K562 (cell line): ENCODE data around the gene ADGRF5. TPM values are rescaled to one million over a fixed set of nuclear protein-coding genes. Genes with fewer than 3 reads are reported as not detected.

ENCODE experiments used
- ATAC-seq: fragments of 200-7000 bp; cut with Tn5 transposase; 3 replicates; pipeline ENCODE4 v1.9.1; 2020; ENCODE audit warnings: moderate library complexity
- BruUV-seq: library from RNA; stranded (reverse); fragments of 400-500 nt; replicated peaks from 2 replicates; lab custom pipeline; 2021; lab: Mats Ljungman, UMichigan
- CTCF ChIA-PET: fragments of 300-600 bp; formaldehyde crosslinking; extraction: SDS; loops from one replicate; lab custom pipeline; 2021; ENCODE audit warnings: low intra/inter-chr PET ratio; lab: Yijun Ruan, JAX
- POLR2A ChIA-PET: fragments of 300-600, 350-650 bp; sonication (Branson Sonifier 250); formaldehyde crosslinking; extraction: SDS; loops from one replicate; lab custom pipeline; 2021; ENCODE audit warnings: antibody characterized with exemption, inconsistent platforms; lab: Yijun Ruan, JAX
- DNase-seq, 4 experiments: peaks; one replicate each; pipeline versions ENCODE4 v3.0.0 to v3.0.0-alpha.2; 2011 to 2018; ENCODE audit warnings: low spot score in 3 of 4, mixed read lengths in 3 of 4; ENCODE audit errors: extremely low read depth in 1 of 4
- FAIRE-seq: peaks from 2 replicates; lab custom pipeline; 2011; peaks lifted over from hg19 to GRCh38; lab: Jason Lieb, UNC
- H2AFZ ChIP-seq: 2 replicates; pipeline ENCODE4 v1.6.0; 2011; ENCODE audit warnings: low read depth, low read length, control low read depth, inconsistent platforms
- H3K27ac ChIP-seq: fragments of 200-600 bp; 3 replicates; pipeline ENCODE4 v1.8.0; 2011; ENCODE audit warnings: low read depth, mild to moderate bottlenecking, control low read depth, inconsistent platforms, low read length, moderate library complexity, mixed read lengths; ENCODE audit errors: extremely low read depth
- H3K27me3 ChIP-seq, 2 experiments: fragments of 300-600 bp in 1 of 2; 2 replicates in 1 of 2; 3 replicates in 1 of 2; pipeline versions ENCODE4 v1.6.0 to v1.8.0; 2011; ENCODE audit warnings: inconsistent platforms in 2 of 2, low read length in 2 of 2, mild to moderate bottlenecking in 1 of 2, mixed read lengths in 1 of 2, moderate library complexity in 1 of 2; ENCODE audit not compliant: control insufficient read depth in 2 of 2, insufficient read depth in 2 of 2
- H3K36me3 ChIP-seq: fragments of 300-600 bp; 3 replicates; pipeline ENCODE4 v1.8.0; 2011; ENCODE audit warnings: mild to moderate bottlenecking, low read length, inconsistent platforms; ENCODE audit not compliant: control insufficient read depth, insufficient read depth
- H3K4me1 ChIP-seq, 2 experiments: fragments of 200-600 bp in 1 of 2; replicated peaks in 1 of 2; 2 replicates in 1 of 2; 3 replicates in 1 of 2; pipeline versions ENCODE4 v1.5.1 to v1.8.0; 2011; ENCODE audit warnings: inconsistent platforms in 2 of 2, low read length in 2 of 2, mild to moderate bottlenecking in 1 of 2, mixed read lengths in 1 of 2, moderate library complexity in 1 of 2; ENCODE audit not compliant: control insufficient read depth in 2 of 2, insufficient read depth in 2 of 2
- H3K4me2 ChIP-seq: 2 replicates; pipeline ENCODE4 v1.6.1; 2011; ENCODE audit warnings: low read length, control low read depth, inconsistent platforms, mixed read lengths; ENCODE audit not compliant: insufficient read depth
- H3K4me3 ChIP-seq: fragments of 200-600 bp; sonication (generic), shearing (Covaris generic); 2 replicates; pipeline ENCODE4 v1.5.1; 2016; ENCODE audit warnings: control low read depth, inconsistent platforms
- H3K79me2 ChIP-seq: fragments of 200-600 bp; 3 replicates; pipeline ENCODE4 v1.8.0; 2011; ENCODE audit warnings: low read length, inconsistent platforms; ENCODE audit not compliant: control insufficient read depth, insufficient read depth
- H3K9ac ChIP-seq, 2 experiments: 2 replicates each; pipeline versions ENCODE4 v1.6.0 to v1.6.1; 2011; ENCODE audit warnings: low read depth in 2 of 2, low read length in 2 of 2, control low read depth in 1 of 2, inconsistent platforms in 1 of 2, mild to moderate bottlenecking in 1 of 2, mixed read lengths in 1 of 2; ENCODE audit not compliant: insufficient read depth in 1 of 2
- H3K9me1 ChIP-seq: one replicate; pipeline ENCODE4 v1.6.0; 2011; ENCODE audit warnings: inconsistent platforms, mild to moderate bottlenecking, low read length, moderate library complexity; ENCODE audit not compliant: control insufficient read depth, insufficient read depth
- H3K9me3 ChIP-seq: replicated peaks from 2 replicates; pipeline ENCODE4 v1.5.1; 2011; ENCODE audit warnings: low read depth, low read length, inconsistent platforms; ENCODE audit not compliant: control insufficient read depth, insufficient read depth
- H4K20me1 ChIP-seq: replicated peaks from 2 replicates; pipeline ENCODE4 v1.6.1; 2011; ENCODE audit warnings: low read length, inconsistent platforms, mixed read lengths; ENCODE audit not compliant: control insufficient read depth, insufficient read depth
- RCOR1 ChIP-seq, 2 experiments: IDR thresholded peaks; 2 replicates each; pipeline ENCODE4 v1.6.1; 2012; ENCODE audit warnings: low read depth in 2 of 2, low read length in 2 of 2, borderline replicate concordance in 1 of 2, improper control_type of control experiment in 1 of 2
- TBL1XR1 ChIP-seq, 2 experiments: IDR thresholded peaks; 2 replicates each; pipeline ENCODE4 v1.6.1; 2012; ENCODE audit warnings: improper control_type of control experiment in 2 of 2, low read length in 2 of 2, mild to moderate bottlenecking in 1 of 2
- ZBTB17 ChIP-seq: fragments of 450-650 bp; formaldehyde crosslinking; IDR thresholded peaks from 2 replicates; pipeline ENCODE4 v1.4.0; 2020; ENCODE audit warnings: mild to moderate bottlenecking
- WGBS: fragments of 100-300 bp; shearing (Covaris generic); methylation state at CpG from one replicate; pipeline ENCODE4 v1.1.6; 2016; ENCODE audit warnings: low coverage, mixed read lengths; ENCODE audit not compliant: insufficient coverage; ENCODE audit errors: missing lambda C conversion rate; 5-methylcytosine and 5-hydroxymethylcytosine counted together
- in situ Hi-C: fragments of 300-500 bp; cut with MboI; formaldehyde crosslinking; loops from 4 replicates; pipeline ENCODE4 v1.15.0; 2018; ENCODE audit warnings: inconsistent platforms, mixed read lengths
- intact Hi-C: fragments of 100-400 bp; cut with micrococcal nuclease; formaldehyde crosslinking; loops from 2 replicates; pipeline ENCODE4 v1.14.2; 2022
- polyA plus RNA-seq, 8 experiments: library from polyadenylated mRNA; depleted of rRNA in 4 of 8; stranded (reverse) in 5 of 8; unstranded in 3 of 8; fragments of >200 nt; fragmentation: Nextera tagmentation in 2 of 8; fragmentation: Illumina TruSeq in 1 of 8; extraction: Ambion mirVana in 2 of 8; extraction: Trizol in 1 of 8; gene quantifications; 2 replicates each; pipeline versions ENCODE4 v1.2.1 to v1.2.3, GENCODE V29; 2011 to 2014; ENCODE audit warnings: inconsistent platforms in 1 of 8, missing spikeins in 1 of 8
- total RNA-seq, 7 experiments: library from RNA; depleted of rRNA in 6 of 7; stranded (reverse); fragments of >200 nt in 6 of 7; fragmentation: Illumina TruSeq in 2 of 7; extraction: Trizol in 2 of 7; gene quantifications; 2 replicates each; pipeline versions ENCODE4 v1.2.1 to v1.2.3, GENCODE V29; 2011 to 2021; ENCODE audit warnings: low replicate concordance in 1 of 7
- TF ChIP-seq, protein P1 (sequence below): sonication (generic); formaldehyde crosslinking; IDR thresholded peaks from 2 replicates; pipeline ENCODE4 v1.8.0; 2023; ENCODE audit warnings: missing genetic modification reagents, mild to moderate bottlenecking, borderline replicate concordance
- TF ChIP-seq, protein P2 (sequence below): fragments of 450-650 bp; formaldehyde crosslinking; IDR thresholded peaks from 2 replicates; pipeline ENCODE4 v1.4.0; 2022; ENCODE audit warnings: mild to moderate bottlenecking, moderate library complexity
- TF ChIP-seq, protein P3 (sequence below): fragments of 200-800 bp; sonication (Bioruptor generic); IDR thresholded peaks from 2 replicates; pipeline ENCODE4 v1.6.1; 2016; ENCODE audit warnings: missing genetic modification characterization, missing compliant biosample characterization

ADGRF5 gene
- total and polyA plus RNA-seq, 9 of the 15 experiments (the other 6 are each of a cell fraction or from before 2014, with no cell fraction given) = 0.07 TPM; not detected in 8

DNA sequence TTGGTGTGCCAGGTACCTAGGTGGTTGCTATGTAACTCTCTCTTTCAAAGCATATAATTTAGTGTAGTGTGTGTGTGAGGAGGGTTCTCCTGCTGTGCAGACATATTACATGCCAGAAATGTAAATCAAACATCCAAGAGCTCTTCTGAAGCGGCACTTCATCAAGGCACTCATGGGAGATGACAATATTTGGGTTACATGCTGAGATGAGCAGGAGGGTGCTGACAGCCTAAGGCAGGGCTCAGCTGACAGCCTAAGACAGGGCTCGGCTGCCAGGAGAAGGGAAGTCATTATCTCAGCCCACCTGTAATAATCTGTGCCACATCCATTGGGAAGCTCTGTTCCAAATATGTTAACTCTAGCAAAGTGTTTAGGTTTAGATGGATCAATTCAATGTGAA, 39.1 kb downstream of the ADGRF5 start (continued):
- TF ChIP-seq, protein P1, sequence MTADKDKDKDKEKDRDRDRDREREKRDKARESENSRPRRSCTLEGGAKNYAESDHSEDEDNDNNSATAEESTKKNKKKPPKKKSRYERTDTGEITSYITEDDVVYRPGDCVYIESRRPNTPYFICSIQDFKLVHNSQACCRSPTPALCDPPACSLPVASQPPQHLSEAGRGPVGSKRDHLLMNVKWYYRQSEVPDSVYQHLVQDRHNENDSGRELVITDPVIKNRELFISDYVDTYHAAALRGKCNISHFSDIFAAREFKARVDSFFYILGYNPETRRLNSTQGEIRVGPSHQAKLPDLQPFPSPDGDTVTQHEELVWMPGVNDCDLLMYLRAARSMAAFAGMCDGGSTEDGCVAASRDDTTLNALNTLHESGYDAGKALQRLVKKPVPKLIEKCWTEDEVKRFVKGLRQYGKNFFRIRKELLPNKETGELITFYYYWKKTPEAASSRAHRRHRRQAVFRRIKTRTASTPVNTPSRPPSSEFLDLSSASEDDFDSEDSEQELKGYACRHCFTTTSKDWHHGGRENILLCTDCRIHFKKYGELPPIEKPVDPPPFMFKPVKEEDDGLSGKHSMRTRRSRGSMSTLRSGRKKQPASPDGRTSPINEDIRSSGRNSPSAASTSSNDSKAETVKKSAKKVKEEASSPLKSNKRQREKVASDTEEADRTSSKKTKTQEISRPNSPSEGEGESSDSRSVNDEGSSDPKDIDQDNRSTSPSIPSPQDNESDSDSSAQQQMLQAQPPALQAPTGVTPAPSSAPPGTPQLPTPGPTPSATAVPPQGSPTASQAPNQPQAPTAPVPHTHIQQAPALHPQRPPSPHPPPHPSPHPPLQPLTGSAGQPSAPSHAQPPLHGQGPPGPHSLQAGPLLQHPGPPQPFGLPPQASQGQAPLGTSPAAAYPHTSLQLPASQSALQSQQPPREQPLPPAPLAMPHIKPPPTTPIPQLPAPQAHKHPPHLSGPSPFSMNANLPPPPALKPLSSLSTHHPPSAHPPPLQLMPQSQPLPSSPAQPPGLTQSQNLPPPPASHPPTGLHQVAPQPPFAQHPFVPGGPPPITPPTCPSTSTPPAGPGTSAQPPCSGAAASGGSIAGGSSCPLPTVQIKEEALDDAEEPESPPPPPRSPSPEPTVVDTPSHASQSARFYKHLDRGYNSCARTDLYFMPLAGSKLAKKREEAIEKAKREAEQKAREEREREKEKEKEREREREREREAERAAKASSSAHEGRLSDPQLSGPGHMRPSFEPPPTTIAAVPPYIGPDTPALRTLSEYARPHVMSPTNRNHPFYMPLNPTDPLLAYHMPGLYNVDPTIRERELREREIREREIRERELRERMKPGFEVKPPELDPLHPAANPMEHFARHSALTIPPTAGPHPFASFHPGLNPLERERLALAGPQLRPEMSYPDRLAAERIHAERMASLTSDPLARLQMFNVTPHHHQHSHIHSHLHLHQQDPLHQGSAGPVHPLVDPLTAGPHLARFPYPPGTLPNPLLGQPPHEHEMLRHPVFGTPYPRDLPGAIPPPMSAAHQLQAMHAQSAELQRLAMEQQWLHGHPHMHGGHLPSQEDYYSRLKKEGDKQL (CRISPR knock-in tag) = no peak

DNA sequence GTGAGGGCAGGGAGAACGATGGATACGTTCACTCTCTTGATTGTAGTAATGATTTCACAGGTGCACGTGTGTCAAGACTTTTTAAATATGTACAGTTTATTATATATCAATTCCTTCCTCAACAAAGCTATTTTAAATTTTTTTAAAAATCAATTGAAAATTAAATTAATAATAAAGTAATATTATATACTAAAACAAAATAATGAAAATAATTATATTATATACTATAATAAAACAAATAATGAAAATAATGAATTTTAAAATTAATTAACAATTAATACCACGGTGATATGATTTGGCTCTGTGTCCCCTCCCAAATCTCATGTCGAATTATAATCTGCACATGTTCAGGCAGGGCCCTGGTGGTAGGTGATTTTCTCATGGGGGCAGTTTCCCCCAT, 42.7 kb downstream of the ADGRF5 start:
- no peak overlapping the region for H3K4me3 ChIP-seq
- 2% methylated on average over 5 of the region's 5 CpGs for WGBS
- no peak overlapping the region for H3K4me2 ChIP-seq
- no peaks in the 10 kb centered on the region for H4K20me1 ChIP-seq
- DNase-seq (no peak), FAIRE-seq (no peak), ATAC-seq (no peak)
- H3K27ac ChIP-seq = no peak overlapping the region
- H3K9me1 ChIP-seq = no peaks in the 10 kb centered on the region
- BruUV-seq = no TSS peak
- intact Hi-C loops (no loop called here), in situ Hi-C loops (no loop called here)
- no peaks in the 10 kb centered on the region for H3K36me3 ChIP-seq
- CTCF ChIA-PET = no interaction called here
- H3K27me3 ChIP-seq = no peaks in the 10 kb centered on the region
- POLR2A ChIA-PET = no interaction called here
- H3K9me3 ChIP-seq = no peaks in the 10 kb centered on the region
- no peak overlapping the region for H2AFZ ChIP-seq
- no peaks in the 10 kb centered on the region for H3K79me2 ChIP-seq
- no peak overlapping the region for H3K9ac ChIP-seq
- no peaks in the 10 kb centered on the region for H3K4me1 ChIP-seq
- TF ChIP-seq RCOR1 (IDR thresholded peaks at IDR 0.05; ENCODE audit: borderline replicate concordance in 1 of 2, low read depth in 2 of 2, low read length in 2 of 2) (no peak), TBL1XR1 (IDR thresholded peaks at IDR 0.05; ENCODE audit: low read length in 2 of 2) (no peak), ZBTB17 (no peak)
- TF ChIP-seq, protein P2, sequence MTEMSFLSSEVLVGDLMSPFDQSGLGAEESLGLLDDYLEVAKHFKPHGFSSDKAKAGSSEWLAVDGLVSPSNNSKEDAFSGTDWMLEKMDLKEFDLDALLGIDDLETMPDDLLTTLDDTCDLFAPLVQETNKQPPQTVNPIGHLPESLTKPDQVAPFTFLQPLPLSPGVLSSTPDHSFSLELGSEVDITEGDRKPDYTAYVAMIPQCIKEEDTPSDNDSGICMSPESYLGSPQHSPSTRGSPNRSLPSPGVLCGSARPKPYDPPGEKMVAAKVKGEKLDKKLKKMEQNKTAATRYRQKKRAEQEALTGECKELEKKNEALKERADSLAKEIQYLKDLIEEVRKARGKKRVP = no peak
- TF ChIP-seq, protein P3, sequence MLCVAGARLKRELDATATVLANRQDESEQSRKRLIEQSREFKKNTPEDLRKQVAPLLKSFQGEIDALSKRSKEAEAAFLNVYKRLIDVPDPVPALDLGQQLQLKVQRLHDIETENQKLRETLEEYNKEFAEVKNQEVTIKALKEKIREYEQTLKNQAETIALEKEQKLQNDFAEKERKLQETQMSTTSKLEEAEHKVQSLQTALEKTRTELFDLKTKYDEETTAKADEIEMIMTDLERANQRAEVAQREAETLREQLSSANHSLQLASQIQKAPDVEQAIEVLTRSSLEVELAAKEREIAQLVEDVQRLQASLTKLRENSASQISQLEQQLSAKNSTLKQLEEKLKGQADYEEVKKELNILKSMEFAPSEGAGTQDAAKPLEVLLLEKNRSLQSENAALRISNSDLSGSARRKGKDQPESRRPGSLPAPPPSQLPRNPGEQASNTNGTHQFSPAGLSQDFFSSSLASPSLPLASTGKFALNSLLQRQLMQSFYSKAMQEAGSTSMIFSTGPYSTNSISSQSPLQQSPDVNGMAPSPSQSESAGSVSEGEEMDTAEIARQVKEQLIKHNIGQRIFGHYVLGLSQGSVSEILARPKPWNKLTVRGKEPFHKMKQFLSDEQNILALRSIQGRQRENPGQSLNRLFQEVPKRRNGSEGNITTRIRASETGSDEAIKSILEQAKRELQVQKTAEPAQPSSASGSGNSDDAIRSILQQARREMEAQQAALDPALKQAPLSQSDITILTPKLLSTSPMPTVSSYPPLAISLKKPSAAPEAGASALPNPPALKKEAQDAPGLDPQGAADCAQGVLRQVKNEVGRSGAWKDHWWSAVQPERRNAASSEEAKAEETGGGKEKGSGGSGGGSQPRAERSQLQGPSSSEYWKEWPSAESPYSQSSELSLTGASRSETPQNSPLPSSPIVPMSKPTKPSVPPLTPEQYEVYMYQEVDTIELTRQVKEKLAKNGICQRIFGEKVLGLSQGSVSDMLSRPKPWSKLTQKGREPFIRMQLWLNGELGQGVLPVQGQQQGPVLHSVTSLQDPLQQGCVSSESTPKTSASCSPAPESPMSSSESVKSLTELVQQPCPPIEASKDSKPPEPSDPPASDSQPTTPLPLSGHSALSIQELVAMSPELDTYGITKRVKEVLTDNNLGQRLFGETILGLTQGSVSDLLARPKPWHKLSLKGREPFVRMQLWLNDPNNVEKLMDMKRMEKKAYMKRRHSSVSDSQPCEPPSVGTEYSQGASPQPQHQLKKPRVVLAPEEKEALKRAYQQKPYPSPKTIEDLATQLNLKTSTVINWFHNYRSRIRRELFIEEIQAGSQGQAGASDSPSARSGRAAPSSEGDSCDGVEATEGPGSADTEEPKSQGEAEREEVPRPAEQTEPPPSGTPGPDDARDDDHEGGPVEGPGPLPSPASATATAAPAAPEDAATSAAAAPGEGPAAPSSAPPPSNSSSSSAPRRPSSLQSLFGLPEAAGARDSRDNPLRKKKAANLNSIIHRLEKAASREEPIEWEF (CRISPR knock-in tag) = no peak
